Measurements from ENCODE around the gene SLC35E1.

DNA sequence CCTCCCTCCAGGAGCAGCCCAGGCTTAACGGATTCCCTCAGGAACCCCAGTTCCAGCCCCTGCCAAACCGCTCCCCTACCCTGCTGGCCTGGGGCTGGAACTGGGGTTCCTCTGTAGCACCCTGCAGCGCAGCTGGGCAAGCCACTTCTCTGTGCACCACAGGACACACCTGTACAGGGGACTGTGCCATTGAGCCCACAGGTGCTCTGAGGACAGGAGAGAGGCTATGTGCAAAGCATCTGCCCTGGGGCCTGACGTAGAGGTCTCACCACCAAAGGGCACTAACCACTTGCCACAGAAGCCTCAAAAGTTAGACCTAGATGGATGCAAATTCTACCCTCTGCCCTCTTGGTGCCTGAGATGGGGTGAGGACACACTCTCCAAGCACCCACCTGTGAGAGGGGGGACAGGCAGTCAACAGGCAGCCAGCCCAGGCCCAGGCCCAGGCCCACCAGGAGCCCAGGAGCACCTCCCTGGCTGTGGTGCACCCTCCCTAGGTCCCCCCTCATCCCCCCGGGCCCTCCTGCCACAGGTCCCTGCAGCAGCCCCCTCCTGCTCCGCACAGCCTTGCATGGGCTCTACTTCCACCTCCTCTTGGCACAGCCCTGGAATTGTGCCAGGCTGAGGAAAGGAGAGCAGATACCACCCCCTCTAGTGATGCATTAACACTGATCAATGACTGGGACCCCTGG, 27.6 kb upstream of the SLC35E1 start:
- TF ChIP-seq EZH2phosphoT487 (IDR thresholded peaks at IDR 0.05; ENCODE audit: insufficient read depth, low read depth) (no peak), EZH2 (IDR thresholded peaks at IDR 0.05; ENCODE audit: insufficient read depth, poor library complexity, severe bottlenecking) (no peak)
